ENCODE results near the gene RNF135.
"Not testable (repeated sequence)": the region's sequence is repeated elsewhere in the genome, so short reads cannot be mapped to it uniquely, and the experiment has no call there.

RNF135 gene, protein sequence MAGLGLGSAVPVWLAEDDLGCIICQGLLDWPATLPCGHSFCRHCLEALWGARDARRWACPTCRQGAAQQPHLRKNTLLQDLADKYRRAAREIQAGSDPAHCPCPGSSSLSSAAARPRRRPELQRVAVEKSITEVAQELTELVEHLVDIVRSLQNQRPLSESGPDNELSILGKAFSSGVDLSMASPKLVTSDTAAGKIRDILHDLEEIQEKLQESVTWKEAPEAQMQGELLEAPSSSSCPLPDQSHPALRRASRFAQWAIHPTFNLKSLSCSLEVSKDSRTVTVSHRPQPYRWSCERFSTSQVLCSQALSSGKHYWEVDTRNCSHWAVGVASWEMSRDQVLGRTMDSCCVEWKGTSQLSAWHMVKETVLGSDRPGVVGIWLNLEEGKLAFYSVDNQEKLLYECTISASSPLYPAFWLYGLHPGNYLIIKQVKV

DNA sequence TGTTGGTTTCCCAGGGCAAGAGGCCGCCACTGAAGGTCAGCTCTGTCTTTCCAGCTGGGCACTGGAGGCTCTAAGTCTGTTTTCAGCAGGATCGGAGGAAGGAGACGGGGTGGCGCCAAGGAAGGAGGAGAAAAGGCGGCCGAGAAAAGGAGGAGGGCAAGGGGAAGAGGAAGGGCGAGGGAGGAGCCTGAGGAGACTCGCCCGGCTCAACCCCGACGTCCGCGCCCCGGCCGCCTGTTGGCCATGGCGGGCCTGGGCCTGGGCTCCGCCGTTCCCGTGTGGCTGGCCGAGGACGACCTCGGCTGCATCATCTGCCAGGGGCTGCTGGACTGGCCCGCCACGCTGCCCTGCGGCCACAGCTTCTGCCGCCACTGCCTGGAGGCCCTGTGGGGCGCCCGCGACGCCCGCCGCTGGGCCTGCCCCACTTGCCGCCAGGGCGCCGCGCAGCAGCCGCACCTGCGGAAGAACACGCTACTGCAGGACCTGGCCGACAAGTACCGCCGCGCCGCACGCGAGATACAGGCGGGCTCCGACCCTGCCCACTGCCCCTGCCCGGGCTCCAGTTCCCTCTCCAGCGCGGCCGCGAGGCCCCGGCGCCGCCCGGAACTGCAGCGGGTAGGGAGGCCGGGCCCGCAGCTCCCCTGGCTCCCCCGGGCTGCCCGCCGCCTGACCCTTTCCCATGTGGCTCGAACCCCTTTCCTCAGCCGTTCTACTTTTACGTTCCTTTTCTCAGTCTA lies at the start of gene RNF135:
Gene RNF135 (plus strand): TSS at position 209 of the 737 bp plus-strand sequence. CDS start 35 bp downstream, at position 244.
- DNase-seq (ENCODE audit: low read depth in 3 of 3): peak; percentile 31 to 45 (median 35)

DNA sequence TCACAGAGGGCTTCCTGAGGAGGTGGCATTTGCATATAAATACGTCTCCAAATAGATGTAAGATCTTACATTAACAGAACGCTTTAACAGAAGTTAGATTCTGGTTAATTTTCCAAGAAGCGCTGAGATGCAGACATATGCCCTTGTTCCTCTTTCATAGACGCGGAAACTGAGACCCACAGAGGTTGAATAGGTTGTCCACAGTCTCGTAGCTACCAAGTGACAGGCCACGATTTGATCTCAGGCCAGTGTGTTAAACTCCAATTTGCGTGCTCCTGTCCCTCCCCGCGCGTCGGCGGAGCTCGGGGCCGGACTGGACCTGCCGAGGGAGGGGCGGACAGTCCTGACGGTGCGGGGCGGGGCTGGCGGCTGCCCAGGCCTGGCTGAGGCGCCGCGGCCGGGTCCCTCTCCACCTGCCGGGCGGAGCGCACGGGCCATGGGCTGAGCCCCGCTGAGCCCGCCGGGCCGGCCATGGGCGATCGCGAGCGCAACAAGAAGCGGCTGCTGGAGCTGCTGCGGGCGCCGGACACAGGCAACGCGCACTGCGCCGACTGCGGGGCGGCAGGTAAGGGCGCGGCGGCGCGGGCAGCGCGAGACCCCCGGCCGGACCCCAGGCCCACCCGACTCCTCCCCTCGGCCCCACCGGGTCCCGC lies 49.2 kb upstream of the RNF135 start, which contains the start of gene ADAP2:
Gene ADAP2 (plus strand): TSS at position 402 of the 653 bp plus-strand sequence. CDS start 70 bp downstream, at position 472.
- DNase-seq (ENCODE audit: low read depth in 3 of 3): no peak

DNA sequence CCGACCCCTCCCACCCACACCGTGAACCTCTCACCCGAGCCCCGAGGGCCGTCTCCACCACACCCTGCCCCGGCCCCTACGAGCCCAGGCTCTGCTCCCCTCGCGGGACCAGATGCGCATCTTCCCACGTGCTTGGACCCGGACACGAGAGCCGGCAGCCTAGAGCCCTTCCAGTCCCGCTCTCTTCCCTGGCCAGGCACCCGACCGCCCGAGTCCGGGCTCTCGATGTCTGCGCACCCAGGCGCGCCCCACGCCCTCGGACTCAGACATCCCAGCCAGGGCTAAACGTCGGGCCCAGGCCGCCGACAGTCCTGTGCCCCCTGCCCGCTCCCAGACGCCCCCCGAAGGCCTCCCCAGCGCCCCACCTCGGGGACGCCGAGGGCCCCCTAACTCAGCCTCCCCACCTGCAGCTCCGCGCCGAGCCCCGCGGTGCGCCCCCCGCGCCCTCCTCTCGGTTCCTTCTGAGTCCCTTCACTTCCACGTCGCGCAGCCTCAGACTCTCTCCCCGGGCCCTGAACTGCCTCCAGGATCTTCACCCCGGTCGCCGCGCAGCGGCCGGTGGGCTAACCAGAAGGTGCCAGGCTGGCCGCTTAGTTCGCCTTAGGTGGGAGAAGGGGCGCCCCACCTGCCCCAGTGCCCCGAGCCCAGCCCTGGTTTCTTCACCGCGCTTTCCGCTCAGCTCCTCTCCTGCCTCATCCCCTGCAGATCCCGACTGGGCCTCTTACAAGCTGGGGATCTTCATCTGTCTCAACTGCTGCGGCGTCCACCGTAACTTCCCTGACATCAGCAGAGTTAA lies 48.4 kb upstream of the RNF135 start:
- no peak for DNase-seq (ENCODE audit: low read depth in 3 of 3)

DNA sequence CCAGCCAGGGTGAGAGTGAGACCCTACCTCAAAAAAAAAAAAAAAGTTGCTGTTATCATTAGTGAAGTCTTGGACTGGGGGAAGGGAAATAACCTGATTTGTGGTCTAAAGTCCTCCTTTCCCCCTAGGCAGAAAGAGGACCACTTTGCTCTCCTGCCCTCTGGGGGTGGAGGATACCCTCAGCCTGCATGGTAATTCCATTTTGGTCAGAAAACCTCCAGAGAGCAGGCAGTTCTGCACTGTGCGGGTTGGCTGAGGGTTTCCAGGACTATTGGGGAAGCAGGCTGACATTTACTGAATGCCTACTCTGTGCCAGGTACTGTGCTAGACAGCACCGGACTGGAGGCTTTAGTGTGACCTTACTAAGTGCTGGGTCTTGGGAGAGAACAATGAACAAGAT lies 46.5 kb upstream of the RNF135 start:
- DNase-seq (ENCODE audit: low read depth in 3 of 3): no peak

DNA sequence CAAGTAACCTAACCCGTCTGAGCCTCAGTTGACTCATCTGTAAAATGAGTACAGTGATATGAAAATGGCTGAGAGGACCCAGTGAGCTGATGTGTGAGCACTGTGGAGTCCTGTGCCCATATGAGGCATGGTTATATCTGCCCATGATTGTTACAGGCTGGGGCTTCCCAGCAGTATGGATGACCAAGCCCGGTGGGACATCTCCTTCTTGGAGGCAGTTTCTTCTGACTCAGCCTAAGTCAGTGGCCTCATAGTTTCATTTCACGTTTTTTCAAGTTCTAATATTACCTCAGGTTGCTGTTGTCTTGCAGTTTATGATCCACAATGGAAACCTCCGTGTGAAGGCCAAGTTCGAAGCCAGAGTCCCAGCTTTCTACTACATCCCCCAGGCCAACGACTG lies 44.3 kb upstream of the RNF135 start:
- DNase-seq (ENCODE audit: low read depth in 3 of 3): no peak

DNA sequence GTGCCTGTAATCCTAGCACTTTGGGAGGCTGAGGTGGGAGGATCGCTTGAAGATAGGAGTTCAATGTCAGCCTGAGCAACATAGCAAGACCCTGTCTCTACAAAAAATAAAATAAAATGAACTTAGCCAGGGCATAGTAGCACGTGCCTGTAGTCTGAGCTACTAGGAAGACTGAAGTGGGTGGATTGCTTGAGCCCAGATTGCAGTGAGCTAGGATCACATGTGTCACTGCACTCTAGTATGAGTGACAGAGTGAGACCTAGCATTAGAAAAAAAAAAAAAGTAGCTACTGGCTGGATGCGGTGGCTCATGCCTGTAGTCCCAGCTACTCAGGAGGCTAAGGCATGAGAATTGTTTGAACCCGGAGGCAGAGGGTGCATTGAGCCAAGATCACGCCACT lies 43.1 kb upstream of the RNF135 start:
- DNase-seq (ENCODE audit: low read depth in 3 of 3): no peak

DNA sequence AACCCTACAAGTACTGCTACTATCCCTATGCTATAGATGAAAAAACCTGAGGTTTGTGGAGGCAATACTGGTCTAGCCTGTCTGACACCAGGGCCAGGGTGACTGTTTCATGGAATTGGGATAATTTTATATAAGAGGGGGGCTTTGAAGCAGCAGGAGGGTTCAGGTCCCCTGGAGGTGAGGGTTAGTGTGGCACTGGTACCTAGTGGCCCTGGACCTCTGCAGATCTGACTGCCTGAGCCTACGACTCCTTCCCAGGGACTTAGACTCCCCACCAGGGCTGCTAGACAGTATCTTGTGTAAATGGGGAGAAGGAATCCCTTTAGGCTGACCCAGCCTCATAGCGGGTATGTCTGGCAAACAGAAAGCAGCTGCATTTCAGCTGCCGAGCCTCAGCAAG lies 42.3 kb upstream of the RNF135 start:
- DNase-seq (ENCODE audit: low read depth in 3 of 3): no peak

DNA sequence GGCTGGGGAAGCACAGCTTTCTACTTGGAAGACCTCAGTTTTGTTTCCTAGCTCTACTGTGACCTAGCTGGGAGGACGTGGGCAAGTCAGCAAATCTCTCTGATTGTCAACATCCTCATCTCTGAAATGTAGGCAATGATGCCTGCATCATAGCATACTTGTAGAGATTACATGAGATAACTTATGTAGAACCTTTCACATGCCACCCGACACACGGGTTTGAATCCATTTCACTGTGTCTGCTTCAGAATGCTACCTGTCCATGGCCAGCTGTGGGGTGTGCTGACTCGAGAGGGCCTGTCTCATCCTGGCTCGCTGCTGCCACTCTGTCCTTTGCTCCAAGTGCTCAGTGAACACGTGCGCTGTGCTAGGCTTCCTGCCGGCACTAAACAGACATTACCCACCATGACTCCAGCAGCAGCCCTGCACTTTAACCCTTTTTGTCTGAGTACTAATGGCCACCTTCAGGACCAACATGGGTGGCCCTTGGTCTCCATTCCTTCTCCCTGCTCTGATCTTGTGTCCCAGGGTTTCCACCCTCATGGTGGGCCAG lies 41.7 kb upstream of the RNF135 start:
- no peak for DNase-seq (ENCODE audit: low read depth in 3 of 3)

DNA sequence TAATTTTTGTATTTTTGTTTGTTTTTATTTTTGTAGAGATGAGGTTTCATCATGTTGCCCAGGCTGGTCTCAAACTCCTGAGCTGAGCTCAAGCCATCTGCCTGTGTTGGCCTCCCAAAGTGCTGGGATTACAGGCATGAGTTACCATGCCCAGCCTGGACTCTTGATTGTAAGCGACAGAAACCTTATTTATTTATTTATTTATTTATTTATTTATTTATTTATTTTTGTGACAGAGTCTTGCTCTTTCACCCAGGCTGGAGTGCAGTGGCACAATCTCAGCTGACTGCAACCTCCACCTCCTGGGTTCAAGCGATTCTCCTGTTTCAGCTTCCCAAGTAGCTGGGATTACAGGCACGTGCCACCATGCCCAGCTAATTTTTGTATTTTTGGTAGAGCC lies 41.0 kb upstream of the RNF135 start:
- DNase-seq (ENCODE audit: low read depth in 3 of 3): not testable (repeated sequence)

DNA sequence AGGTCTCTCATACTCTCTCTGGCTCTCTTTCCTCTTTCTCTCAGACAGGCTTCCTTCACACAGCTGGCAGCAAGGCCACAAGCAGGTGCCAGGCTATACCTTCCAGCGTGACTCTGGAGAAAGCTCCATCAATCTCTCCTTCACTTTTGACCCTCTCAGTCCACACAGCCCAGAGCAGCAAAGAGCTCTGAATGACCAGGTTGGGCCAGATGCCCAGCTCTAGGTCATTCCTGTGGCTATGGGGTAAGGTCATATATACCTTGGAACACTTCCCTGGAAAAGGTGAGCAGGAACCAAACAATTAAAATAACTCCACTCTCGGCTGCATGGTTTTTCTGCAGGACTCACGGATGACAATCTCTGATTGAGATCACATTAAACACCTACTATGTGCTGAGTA lies 40.3 kb upstream of the RNF135 start:
- DNase-seq (ENCODE audit: low read depth in 3 of 3): no peak

DNA sequence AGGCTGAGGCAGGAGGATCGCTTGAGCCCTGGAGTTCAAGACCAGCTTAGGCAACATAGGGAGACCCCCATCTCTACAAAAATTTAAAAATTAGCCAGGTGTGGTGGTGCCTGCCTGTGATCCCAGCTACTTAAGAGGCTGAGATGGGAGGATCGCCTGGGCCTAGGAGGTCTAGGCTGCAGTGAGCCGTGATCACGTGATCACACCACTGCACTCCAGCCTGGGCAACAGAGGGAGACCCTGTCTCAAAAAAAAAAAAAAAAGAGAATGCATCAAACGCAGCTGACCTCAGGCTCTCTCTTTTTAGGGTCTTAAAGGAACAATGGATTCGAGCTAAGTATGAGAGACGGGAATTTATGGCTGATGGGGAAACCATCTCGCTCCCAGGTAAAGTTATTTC lies 39.3 kb upstream of the RNF135 start:
- not testable (repeated sequence) for DNase-seq (ENCODE audit: low read depth in 3 of 3)

DNA sequence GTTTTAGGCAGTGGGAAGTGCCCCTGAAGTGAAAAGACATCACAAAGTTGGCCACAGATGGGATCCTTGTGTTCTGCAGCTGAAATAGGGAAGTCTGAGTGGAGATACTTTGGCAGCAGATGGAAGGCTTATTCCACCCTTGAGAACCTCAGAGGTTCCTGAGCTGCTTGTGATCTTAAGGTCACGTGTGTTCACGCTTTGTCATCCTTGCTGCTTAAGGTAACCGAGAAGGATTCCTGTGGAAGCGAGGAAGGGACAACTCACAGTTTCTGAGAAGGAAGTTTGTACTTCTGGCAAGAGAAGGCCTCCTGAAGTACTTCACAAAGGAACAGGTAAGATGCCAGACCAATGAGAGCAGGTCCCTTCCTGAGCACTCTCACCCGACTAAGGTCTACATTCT lies 36.9 kb upstream of the RNF135 start:
- no peak for DNase-seq (ENCODE audit: low read depth in 3 of 3)

DNA sequence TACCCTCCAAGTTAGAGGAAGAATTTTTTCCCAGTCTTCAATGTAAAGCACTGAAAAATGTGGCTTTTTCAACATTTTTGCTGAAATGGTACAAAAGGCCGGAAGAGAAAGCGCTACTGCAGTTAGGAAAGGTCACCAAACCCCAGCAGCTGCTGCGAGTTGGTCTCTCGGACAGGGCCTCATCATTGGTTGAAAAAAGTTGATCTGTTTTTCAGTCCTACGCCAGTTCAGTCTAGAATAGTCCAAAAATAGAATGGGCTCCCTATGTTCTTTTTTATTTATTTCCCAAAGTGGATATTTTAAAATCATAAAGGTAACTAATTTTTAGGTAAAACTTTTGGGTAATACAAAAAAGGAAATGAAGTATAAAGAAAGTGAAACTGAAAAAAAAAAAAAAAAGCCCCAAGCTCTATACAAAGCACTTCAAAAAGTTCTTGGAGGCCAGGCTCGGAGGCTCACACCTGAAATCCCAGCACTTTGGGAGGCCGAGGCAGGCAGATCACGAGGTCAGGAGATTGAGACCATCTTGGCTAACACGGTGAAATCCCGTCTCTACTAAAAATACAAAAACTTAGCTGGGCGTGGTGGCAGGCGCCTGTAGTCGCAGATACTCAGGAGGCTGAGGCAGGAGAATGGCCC lies 31.7 kb upstream of the RNF135 start:
- no peak for DNase-seq (ENCODE audit: low read depth in 3 of 3)

DNA sequence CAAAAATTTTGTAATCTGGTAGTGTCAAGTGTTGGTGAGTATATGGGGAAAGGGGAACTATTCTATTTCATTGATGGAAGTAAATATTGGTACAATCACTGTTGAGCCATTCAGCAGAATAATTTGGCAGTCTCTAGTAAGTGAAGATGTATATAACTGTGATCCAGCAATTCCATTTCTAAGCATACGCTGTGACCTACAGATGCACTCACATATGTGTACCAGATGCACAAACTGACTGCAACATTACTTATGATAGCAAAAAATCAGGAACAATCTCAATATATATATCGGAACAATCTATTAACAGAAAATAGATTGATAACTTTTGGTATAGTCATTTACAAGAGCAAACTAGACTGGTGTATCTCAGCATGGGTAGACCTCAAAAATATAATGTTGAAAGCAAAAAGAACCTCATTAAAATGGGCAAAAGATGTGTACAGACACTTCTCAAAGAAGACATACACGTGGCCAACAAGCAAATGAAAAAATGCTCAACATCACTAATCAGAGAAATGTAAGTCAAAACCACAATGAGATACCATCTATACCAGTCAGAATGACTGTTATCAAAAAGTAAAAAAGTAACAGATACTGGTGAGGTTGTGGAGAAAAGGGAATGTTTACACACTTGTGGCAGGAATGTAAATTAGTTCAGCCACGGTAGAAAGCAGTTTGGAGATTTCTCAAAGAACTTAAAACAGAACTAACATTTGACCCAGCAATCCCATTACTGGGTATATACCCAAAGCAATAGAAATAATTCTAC lies 28.3 kb upstream of the RNF135 start:
- no peak for DNase-seq (ENCODE audit: low read depth in 3 of 3)

DNA sequence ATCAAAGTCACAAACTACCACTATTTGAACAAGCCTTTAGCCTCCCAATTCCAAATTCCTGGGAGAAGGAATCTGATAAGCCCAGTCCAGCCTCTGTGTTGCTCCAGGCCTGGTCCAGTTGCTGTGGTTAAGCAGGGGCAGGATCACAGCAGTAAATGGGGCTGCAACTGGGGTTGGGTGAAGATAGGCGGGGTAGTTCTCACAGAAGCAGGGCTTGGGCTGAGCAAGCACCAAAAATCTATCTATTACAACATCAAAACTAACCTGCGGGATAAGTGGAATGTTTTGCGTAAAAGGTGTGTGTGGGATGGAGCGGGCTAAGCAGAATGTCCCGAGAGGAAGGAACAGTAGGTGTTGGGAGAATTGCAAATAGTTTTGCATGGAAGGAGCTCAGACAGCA lies 23.0 kb upstream of the RNF135 start:
- DNase-seq (ENCODE audit: low read depth in 3 of 3): no peak

DNA sequence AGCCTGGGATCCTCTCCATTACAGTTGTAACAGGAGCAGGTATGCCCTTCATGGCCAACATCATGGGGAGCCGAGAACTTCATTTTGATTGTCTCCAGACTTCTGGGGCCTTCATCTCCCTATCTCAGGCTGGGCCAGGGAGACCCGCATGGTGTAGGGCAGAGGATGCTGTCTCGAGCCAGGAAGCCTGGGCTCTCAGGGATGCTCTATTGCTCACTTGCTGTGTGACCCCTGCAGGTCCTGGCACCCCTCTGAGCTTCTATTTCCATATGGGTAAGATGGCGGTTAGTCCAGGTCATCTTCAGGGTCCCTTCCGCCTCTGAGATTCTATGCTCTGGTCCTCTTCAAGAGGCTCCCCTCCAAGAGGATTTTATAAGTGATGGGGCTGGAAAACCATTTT lies 20.6 kb upstream of the RNF135 start:
- no peak for DNase-seq (ENCODE audit: low read depth in 3 of 3)

DNA sequence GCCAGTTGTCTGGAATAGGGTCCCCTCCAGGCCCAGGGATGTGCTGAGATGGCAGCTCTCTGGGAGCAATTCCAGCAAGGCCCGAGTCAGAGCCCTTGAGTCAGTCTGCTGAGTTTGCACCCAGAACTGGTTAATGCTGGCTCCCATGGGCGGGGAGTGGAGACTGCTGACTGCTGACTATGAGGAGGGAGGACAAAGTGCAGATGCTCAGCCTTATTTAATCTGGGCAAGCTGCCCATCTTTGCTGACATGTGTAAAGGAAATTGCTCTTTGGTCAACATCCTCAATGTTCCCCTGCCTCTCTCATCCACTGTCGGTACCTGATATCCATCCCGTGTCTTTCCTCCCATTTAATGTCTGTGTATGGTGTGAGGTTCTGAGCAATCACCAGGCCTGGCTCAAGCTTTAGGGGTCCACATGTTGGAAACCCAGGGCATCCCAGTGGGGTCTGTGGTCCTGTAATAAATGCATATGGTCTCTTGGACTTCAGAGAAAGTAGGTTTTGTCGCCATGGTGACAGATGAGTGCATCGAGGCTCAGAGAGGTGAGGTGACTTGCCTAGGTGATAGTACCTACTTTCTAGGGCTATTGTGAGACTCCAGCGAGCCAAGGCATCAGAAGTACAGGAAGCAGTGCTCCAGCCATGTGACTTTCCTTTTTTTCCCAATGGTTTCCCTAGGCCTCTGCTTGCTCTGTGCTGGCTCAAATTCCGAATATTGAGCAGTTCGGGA lies 20.0 kb upstream of the RNF135 start:
- no peak for DNase-seq (ENCODE audit: low read depth in 3 of 3)

DNA sequence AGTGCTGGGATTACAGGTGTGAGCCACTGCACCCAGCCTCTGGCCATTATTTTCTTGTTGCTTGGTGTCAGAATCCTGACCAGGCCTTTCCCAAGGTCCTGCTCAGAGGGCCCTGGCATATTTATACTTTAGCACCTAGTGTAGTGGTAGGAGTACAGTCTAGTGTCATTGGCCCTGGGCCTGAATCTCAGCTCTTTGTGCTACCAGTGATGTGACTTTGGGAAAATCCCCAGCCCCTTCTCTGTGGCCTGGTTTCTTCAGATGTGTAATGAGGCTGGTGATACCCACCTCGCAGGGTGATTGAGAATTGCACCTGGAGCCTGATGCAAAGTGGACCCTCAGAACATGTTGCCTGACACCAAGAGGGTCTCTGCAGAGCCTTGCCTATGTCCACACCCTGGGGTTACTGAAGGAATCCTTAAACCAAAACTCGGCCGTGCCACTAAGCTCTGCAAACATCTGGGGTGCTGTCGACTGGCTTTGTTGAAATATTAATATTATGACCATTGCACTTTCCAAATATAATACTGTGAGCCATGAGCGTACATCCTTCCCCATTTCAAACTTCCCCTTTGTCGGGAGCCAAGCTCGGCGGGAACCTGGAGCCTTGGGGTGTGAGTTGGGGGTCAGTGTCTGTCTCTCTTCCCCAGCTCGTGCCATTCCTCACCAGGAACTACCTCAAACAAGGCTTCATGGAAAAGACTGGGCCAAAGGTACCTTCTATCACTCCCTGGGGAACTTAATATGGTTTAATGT lies 18.0 kb upstream of the RNF135 start:
- DNase-seq (ENCODE audit: low read depth in 3 of 3): no peak
